Kidney tubule cell (primary cell): ENCODE measurements around the gene CENPP.

Experiments used
- DNase-seq: peaks from one replicate; pipeline ENCODE4 v3.0.0-alpha.2; 2018; ENCODE audit warnings: low spot score

CENPP gene

GRCh38 chr9:92508018-92508820 lies 182.5 kb downstream of the CENPP start:
- DNase-seq = no peak

- no peak for DNase-seq
These were observed 183.3 kb downstream of the CENPP start for GRCh38 chr9:92509050-92509449.

GRCh38 chr9:92510747-92511146 lies 185.0 kb downstream of the CENPP start:
- no peak for DNase-seq

GRCh38 chr9:92512622-92513021 lies 186.9 kb downstream of the CENPP start:
- DNase-seq = no peak

DNA sequence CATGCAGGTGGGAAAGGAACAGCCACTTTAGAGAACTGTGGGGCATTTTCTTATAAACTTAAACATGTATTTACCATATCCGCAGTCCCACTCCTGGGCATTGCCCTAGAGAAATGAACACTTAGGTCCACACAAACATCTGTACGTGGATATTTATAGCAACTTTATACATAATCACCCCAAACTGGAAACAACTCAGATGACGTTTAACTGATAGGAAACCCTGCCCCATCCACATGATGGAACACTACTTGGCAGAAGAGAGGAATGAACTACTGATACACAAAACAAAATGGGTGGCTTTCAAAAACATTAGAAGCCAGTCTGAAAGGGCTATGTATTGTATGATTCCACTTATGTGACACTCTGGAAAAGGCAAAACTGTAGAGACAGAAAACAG lies 187.6 kb downstream of the CENPP start:
- DNase-seq = no peak

DNA sequence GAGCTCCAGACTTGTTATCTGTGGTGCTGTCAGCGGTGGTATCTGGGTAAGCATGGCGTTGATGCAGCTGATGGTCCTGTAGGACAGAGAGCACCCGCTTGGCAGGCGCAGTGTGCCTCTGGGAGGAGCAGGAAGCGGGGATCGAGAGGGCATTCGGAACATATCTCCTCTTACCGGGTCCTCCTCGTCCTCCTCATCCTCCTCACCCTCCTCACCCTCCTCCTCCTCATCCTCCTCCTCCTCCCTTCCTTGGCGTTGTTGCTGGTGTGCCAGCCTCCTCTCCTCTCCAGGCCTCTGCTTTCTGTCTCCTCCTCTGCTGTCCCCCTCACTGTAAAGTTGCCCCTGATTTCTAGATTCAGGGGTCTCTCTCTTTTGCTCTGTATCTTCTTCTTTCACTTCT lies 188.9 kb downstream of the CENPP start:
- no peak for DNase-seq

GRCh38 chr9:92516521-92516920 lies 190.8 kb downstream of the CENPP start:
- DNase-seq = no peak

DNA sequence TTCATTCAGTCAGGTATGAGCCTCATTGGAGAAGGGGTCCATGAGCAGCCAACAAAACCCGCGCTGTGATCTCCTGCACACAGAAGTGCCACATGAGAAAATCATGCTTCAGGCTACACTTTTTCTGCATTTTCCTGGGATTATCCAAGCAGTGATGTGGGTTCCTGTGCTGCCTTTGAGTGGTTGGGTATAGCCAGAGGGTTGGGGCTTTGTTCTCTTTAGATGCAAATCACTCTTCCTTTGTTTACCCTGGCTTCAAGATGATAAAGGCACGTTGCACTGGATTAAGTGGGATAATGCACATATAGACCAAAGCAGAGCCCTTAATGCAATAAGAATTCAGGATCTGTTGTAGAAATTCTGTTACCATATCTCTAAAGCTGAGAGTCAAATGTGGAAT lies 191.3 kb downstream of the CENPP start:
- DNase-seq = no peak

DNA sequence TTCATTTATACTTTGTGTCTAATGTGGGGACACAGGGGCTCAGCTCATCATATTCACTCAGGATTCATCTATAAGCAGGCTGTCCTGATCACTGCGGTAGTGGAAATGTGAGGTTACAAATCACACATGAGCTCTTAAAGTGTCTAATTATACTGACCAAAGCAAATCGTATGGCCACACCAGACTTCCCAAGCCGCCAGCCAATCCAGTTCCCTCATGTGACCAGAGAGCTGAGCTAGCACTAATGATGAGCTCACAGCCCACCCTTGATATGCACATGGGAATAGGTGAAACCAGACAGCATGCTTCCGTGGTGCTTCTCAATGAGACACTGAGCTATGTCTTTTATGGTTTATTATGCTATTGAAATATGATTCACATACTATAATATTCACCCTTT lies 192.4 kb downstream of the CENPP start:
- DNase-seq = no peak

GRCh38 chr9:92520837-92521236 lies 195.1 kb downstream of the CENPP start:
- no peak for DNase-seq

GRCh38 chr9:92522983-92523970 lies 197.5 kb downstream of the CENPP start:
- peak; percentile 15 for DNase-seq

- no peak for DNase-seq
These were observed 199.1 kb downstream of the CENPP start for GRCh38 chr9:92524881-92525280.

DNA sequence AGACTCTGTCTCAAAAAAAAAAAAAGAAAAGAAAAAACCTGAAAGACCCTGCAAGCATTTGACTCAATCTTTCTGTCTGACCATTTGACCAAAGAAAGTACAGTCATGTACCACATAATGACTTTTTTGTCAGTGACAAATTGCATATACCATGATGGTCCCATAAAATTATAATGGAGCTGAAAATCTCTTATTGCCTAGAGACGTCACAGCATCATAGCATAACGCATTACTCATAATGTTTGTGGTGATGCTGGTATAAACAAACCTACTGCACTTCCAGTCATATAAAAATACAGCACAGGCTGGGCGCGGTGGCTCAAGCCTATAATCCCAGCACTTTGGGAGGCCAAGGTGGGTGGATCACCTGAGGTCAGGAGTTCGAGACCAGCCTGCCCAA lies 199.6 kb downstream of the CENPP start:
- DNase-seq = no peak

GRCh38 chr9:92527291-92527828 lies 201.6 kb downstream of the CENPP start:
- DNase-seq = no peak

DNA sequence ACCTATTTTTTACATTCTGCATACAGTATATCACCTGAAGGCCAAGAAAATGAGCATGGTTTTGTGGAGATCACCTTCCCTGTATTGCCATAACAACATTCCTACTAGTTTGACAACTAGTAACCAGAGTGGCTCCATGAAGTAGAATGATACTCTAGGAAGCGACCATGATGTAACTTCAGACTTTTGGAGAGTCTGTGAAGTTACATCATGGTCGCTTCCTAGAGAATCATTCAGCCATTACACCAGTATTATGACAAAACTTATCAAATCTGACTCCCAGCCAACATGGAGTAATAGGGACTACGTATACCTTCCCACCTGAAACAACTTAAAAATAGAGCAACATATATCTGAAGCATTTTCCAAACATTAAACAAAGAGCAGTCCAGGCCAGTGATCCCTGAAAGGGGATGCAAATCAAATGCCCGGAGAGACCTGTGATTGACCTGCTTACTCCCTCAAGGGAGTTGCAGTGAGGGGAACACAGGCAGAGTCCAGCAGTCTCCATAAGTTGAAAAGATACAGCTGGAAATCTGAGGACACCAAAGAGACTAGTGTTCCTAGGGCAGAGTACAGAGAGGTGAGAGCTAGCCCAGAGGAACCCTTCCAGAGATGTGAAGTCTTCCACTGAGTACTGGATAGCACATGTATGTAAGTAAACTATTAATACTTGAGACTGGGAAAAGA lies 202.2 kb downstream of the CENPP start:
- DNase-seq = no peak

GRCh38 chr9:92528522-92528849 lies 202.7 kb downstream of the CENPP start:
- no peak for DNase-seq

DNA sequence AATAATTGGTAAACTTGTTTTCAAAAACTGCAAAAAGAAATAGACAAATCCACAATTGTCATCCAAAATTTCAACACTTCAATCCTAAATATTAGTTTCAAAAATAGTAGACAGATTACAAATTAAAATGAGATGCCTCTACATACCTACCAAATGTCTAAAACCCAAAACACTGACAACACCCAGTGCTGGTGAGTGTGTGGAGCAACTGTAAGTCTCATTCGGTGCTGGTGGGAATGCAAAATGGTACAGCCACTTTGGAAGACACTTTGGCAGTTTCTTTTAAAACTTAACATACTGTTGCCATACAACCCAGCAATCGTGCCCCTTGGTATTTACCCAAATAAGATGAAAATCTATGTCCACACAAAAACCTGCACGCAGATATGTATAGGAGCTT lies 203.4 kb downstream of the CENPP start:
- no peak for DNase-seq

DNA sequence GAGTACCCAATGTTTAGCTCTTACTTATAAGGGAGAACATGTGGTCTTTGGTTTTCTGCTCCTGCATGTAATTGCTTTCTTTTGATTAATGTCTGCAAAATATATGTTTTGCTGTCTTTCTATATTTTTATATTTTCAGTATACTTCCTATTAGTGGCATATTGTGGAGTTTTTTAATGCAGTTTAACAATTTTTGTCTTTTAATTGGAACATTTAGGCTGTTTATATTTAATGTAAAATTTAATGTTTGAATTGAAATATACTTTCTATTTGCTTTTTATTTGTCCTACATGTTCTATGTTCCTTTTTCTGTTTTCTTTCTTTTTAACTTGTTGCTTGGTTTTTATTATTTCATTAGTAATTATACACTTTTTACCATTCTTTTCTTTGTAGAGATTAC lies 205.1 kb downstream of the CENPP start:
- DNase-seq = no peak

DNA sequence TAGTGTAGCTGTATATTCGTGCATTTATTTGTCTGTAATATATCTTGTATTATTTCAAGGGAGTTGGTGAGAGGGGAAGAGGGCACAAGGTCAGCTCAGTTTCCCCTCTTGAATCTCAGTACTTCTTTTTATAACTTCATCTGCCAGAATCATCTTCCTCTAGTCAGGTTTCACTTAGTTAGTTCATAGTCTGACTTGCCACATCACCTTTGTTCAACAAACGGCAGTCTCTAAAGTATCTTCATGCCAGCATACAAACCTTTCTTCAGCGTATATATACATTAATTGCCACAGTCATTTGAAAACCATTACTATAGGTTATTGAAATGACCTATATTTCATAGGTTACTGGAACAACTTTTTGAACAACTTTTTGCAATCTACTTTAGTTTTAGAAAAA lies 208.5 kb downstream of the CENPP start:
- DNase-seq = no peak

GRCh38 chr9:92534674-92535073 lies 208.9 kb downstream of the CENPP start:
- no peak for DNase-seq

DNA sequence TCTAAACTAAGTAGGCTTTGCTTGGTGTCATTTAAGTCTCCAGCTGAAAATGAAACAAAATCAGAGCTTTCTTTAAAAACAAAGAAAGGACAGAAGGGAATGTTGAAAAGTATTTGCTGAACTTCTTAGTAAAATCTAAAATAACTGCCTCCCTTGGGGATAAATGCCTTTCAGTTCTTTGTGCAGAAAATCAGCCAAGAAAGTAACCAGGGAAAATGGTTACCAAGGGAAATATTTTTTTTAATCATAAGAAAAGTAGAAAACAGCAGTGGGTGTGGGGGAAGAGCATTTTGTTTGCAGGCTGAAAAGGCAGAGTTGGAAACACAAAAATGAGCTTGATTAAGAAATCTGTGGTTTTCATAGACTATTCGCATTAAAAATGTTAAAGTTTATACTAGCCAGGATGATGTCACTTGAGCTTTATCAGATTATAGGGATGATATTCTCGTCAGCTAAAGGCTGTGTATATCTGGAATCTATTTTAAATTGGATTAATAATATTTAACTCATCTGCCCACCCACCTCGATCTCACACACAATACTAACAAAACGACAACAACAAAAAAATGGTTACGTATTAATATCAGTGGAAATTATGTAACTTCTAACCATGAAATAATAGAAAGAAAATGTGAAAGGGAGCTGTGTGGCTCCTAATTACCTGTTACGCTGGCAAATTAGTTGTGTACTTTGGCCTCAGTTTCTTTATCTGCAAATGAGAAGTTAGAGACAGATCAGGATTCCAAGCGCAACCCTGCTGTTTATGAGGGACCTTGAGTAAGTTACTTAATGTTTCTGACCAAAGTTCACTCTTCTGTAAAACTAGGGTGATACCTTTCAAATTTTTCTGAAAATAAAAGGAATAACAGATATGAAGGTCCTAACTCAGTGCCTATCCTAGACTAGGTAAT lies 210.4 kb downstream of the CENPP start, which contains the start of gene ECM2:
ECM2 (minus strand) TSS at position 51 of the 911 bp plus-strand sequence. CDS start 13,124 bp downstream, outside the sequence.
- no peak for DNase-seq
